Measurements from ENCODE around the gene ATP2C2. TPM values are rescaled to one million over a fixed set of nuclear protein-coding genes. Genes with fewer than 3 reads are reported as not detected.
"Not testable (repeated sequence)": the region's sequence is repeated elsewhere in the genome, so short reads cannot be mapped to it uniquely, and the experiment has no call there.

ATP2C2 gene
- polyA plus RNA-seq, 6 donors from 2014 or later = not detected

- H3K36me3 Mint-ChIP-seq = peaks cover 0 to 7% of the 10 kb centered on the region in 2 donors
- no peak for ATAC-seq (ENCODE audit: low read depth in 2 of 2)
- H3K4me3 Mint-ChIP-seq = no peak overlapping the region
- no peak for DNase-seq
- peaks cover 0 to 17% (median 14%) of the 10 kb centered on the region in 3 donors for H3K27me3 Mint-ChIP-seq
- H3K4me1 Mint-ChIP-seq = no peaks in the 10 kb centered on the region
- H3K27ac Mint-ChIP-seq = no peak overlapping the region
- H3K9me3 Mint-ChIP-seq = peaks cover 0 to 14% (median 8%) of the 10 kb centered on the region in 7 donors
Measured at GRCh38 chr16:84330685-84331050, 37.7 kb upstream of the ATP2C2 start.

- peaks cover 0 to 24% (median 12%) of the 10 kb centered on the region in 7 donors for H3K9me3 Mint-ChIP-seq
Measured at GRCh38 chr16:84331998-84332780, 36.1 kb upstream of the ATP2C2 start.

GRCh38 chr16:84332975-84333684, 35.2 kb upstream of the ATP2C2 start:
- Mint-ChIP-seq H3K27ac (no peak overlapping the region), H3K36me3 (peaks cover 0 to 10% of the 10 kb centered on the region in 2 donors), H3K9me3 (peaks cover 4 to 29% (median 17%) of the 10 kb centered on the region in 7 donors), H3K4me3 (no peak overlapping the region), H3K4me1 (no peaks in the 10 kb centered on the region), H3K27me3 (peaks cover 0 to 11% (median 8%) of the 10 kb centered on the region in 3 donors)
- no peak for DNase-seq
- ATAC-seq (ENCODE audit: low read depth in 2 of 2) = no peak

More at GRCh38 chr16:84331998-84332780, 36.1 kb upstream of the ATP2C2 start:
- ATAC-seq (ENCODE audit: low read depth in 2 of 2) = no peak
- Mint-ChIP-seq H3K4me1 (no peaks in the 10 kb centered on the region), H3K27ac (no peak overlapping the region), H3K36me3 (peaks cover 0 to 10% of the 10 kb centered on the region in 2 donors), H3K27me3 (peaks cover 0 to 17% (median 14%) of the 10 kb centered on the region in 3 donors), H3K4me3 (no peak overlapping the region)
- no peak for DNase-seq

DNA sequence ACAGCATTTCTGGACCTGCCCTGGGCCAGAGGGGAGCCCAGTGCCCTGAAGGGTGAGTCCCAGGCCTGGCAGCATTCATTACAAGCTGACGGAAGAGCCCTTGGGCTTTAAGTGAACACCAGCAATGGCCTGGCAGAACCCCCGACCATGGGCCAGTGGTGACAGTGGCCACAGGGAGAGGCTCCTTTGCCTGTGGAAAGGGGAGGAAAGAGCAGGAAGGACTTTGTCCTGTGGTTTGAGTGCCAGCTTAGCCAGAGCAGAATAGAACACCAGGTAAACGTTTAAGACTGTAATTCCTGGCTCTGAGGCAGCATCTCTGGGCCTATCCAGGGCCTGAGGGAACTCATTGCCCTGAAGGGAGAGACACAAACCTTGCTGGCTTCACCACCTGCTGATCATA, 34.3 kb upstream of the ATP2C2 start:
- ATAC-seq (ENCODE audit: low read depth in 2 of 2) (no peak), DNase-seq (no peak)
- no peak overlapping the region for H3K4me3 Mint-ChIP-seq
- H3K36me3 Mint-ChIP-seq = peaks cover 0 to 10% of the 10 kb centered on the region in 2 donors
- peaks cover 4 to 29% (median 17%) of the 10 kb centered on the region in 7 donors for H3K9me3 Mint-ChIP-seq
- no peaks in the 10 kb centered on the region for H3K4me1 Mint-ChIP-seq
- H3K27me3 Mint-ChIP-seq = peaks cover 0 to 10% (median 8%) of the 10 kb centered on the region in 3 donors
- no peak overlapping the region for H3K27ac Mint-ChIP-seq

DNA sequence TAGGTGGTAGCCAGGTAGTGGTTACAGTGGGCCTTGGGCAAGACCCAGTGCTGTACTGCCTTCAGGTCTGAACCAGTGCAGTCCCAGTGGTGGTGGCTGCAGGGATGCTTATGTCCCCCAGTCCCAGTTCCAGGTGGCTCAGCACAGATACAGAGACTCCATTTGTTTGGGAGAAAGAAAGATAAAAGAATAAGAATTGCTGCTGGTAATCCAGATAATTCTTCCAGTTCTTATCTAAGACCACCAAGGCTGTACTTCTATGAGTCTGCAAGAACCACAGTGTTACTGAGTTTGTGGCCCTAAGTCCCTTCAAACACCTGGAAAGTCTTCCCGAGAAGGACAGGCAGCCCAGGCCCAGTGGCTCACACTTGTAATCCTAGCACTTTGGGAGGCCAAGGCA, 33.9 kb upstream of the ATP2C2 start:
- H3K27me3 Mint-ChIP-seq = peaks cover 0 to 12% (median 10%) of the 10 kb centered on the region in 3 donors
- H3K27ac Mint-ChIP-seq = no peak overlapping the region
- peaks cover 4 to 29% (median 17%) of the 10 kb centered on the region in 7 donors for H3K9me3 Mint-ChIP-seq
- H3K4me3 Mint-ChIP-seq = peak overlapping the region in 1 of 8 donors; percentile 5
- no peak for ATAC-seq (ENCODE audit: low read depth in 2 of 2)
- no peaks in the 10 kb centered on the region for H3K4me1 Mint-ChIP-seq
- H3K36me3 Mint-ChIP-seq = peaks cover 0 to 10% of the 10 kb centered on the region in 2 donors
- no peak for DNase-seq

GRCh38 chr16:84337236-84337635, 31.1 kb upstream of the ATP2C2 start:
- peak overlapping the region in 1 of 6 donors; percentile 28 for H3K27ac Mint-ChIP-seq
- not testable (repeated sequence) for ATAC-seq (ENCODE audit: low read depth in 2 of 2); H3K36me3 Mint-ChIP-seq; DNase-seq; H3K4me1 Mint-ChIP-seq; H3K4me3 Mint-ChIP-seq
- peaks cover 4 to 29% (median 17%) of the 10 kb centered on the region in 7 donors for H3K9me3 Mint-ChIP-seq
- peaks cover 0 to 12% (median 0%) of the 10 kb centered on the region in 3 donors for H3K27me3 Mint-ChIP-seq

DNA sequence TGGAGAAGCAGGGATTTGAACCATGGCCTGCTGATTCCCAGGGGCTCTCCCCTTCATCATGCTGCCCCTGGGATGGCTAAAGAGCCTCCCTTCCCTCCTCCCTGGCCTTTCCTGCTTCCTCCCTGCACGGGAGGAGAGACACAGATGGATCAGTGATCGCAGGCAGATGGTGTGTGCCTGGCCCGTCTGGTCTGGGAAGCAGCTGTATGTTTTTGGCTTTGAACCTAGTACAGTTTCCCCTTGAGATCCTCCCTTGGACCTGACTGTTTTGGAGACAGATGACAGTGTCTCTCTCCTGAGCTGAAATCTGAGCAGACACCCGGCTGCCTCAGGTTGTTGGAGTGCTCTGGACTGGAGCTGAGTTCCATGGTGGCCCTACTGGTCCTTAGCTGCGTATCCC, 29.0 kb upstream of the ATP2C2 start:
- Mint-ChIP-seq H3K4me3 (no peak overlapping the region), H3K27me3 (peaks cover 0 to 6% (median 5%) of the 10 kb centered on the region in 3 donors), H3K9me3 (peaks cover 4 to 27% (median 17%) of the 10 kb centered on the region in 7 donors), H3K27ac (peak overlapping the region in 1 of 6 donors; percentile 89), H3K4me1 (no peaks in the 10 kb centered on the region), H3K36me3 (peaks cover 0 to 10% of the 10 kb centered on the region in 2 donors)
- DNase-seq (no peak), ATAC-seq (ENCODE audit: low read depth in 2 of 2) (no peak)

DNA sequence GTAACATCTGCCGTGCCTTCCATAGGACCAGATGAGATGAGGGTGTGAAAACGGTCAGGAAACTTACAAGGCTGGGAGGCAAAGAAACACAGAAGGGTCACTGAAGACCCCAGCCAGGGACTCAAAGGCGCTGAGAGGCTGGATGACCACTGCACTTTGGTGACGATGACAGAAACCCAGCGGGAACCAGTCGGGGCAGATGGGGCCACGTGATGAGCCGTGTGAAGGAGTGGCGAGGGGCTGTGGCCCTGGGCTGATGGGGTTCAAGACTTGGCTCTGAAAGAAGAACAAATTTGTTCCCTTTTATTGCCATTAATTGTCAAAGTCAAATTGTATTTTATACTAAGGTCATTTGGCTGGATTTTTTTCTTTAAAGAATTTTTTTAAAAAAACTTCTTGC, 28.6 kb upstream of the ATP2C2 start:
- H3K4me3 Mint-ChIP-seq = no peak overlapping the region
- ATAC-seq (ENCODE audit: low read depth in 2 of 2) (no peak), DNase-seq (no peak)
- peaks cover 4 to 25% (median 17%) of the 10 kb centered on the region in 7 donors for H3K9me3 Mint-ChIP-seq
- H3K27me3 Mint-ChIP-seq = peaks cover 0 to 8% (median 6%) of the 10 kb centered on the region in 3 donors
- H3K27ac Mint-ChIP-seq = peak overlapping the region in 2 of 6 donors; percentile 50 to 89
- H3K36me3 Mint-ChIP-seq = peaks cover 0 to 10% of the 10 kb centered on the region in 2 donors
- no peaks in the 10 kb centered on the region for H3K4me1 Mint-ChIP-seq

DNA sequence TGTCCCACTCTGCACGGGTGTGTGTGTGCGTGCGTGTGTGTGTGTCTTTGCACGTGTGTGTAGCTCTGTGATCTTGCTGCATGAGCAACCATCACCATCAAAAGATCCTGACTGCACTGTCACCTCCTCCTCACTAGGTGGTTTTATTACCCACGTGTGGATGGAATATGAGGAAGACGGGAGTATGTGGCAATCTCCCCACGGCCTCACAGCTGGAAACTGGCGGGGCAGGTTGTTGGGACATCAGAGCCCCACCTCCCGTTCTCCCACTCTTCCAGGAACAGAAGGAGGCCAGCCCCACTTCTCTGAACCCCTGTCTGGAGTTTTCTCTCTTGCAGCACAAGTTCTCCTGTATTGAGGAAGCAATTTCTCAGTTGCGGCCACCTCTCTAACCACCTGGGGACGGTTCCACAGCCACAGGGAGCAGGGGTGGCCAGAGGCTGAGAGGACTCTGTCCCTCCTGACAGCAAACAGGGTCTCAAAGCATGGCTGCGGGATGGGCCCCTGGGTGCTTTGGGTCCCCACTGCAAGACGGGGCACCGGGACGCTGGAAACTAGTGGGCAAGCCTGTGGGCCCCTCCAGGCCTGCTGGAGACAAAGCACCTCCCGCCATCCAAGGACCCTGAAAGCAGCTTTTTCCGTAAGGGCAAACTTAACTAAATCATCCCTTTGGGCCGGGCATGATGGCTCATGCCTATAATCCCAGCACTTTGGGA, 27.9 kb upstream of the ATP2C2 start:
- H3K4me1 Mint-ChIP-seq = no peaks in the 10 kb centered on the region
- H3K4me3 Mint-ChIP-seq = no peak overlapping the region
- H3K27ac Mint-ChIP-seq = no peak overlapping the region
- peaks cover 0 to 5% of the 10 kb centered on the region in 2 donors for H3K36me3 Mint-ChIP-seq
- peaks cover 4 to 18% (median 16%) of the 10 kb centered on the region in 7 donors for H3K9me3 Mint-ChIP-seq
- no peak for DNase-seq
- no peak for ATAC-seq (ENCODE audit: low read depth in 2 of 2)
- H3K27me3 Mint-ChIP-seq = peaks cover 0 to 8% (median 6%) of the 10 kb centered on the region in 3 donors

- Mint-ChIP-seq H3K4me3 (peak overlapping the region in 1 of 8 donors; percentile 66), H3K9me3 (peaks cover 4 to 10% (median 8%) of the 10 kb centered on the region in 7 donors), H3K27ac (peak overlapping the region in 1 of 6 donors; percentile 79), H3K27me3 (peaks cover 2 to 12% (median 9%) of the 10 kb centered on the region in 3 donors), H3K36me3 (no peaks in the 10 kb centered on the region), H3K4me1 (no peaks in the 10 kb centered on the region)
- ATAC-seq (ENCODE audit: low read depth in 2 of 2) (no peak), DNase-seq (no peak)
Measured at GRCh38 chr16:84341528-84342295, 26.6 kb upstream of the ATP2C2 start.

- H3K9me3 Mint-ChIP-seq; H3K36me3 Mint-ChIP-seq; H3K4me3 Mint-ChIP-seq; ATAC-seq (ENCODE audit: low read depth in 2 of 2); H3K27ac Mint-ChIP-seq; H3K4me1 Mint-ChIP-seq; DNase-seq: not testable (repeated sequence)
- H3K27me3 Mint-ChIP-seq = peaks cover 4 to 18% (median 13%) of the 10 kb centered on the region in 3 donors
Measured at GRCh38 chr16:84343800-84344199, 24.5 kb upstream of the ATP2C2 start.

- peaks cover 0 to 3% (median 0%) of the 10 kb centered on the region in 7 donors for H3K9me3 Mint-ChIP-seq
- peaks cover 4 to 19% (median 16%) of the 10 kb centered on the region in 3 donors for H3K27me3 Mint-ChIP-seq
- H3K4me1 Mint-ChIP-seq = no peaks in the 10 kb centered on the region
- no peak overlapping the region for H3K4me3 Mint-ChIP-seq
- no peak overlapping the region for H3K27ac Mint-ChIP-seq
- H3K36me3 Mint-ChIP-seq = no peaks in the 10 kb centered on the region
- DNase-seq (no peak), ATAC-seq (ENCODE audit: low read depth in 2 of 2) (no peak)
Measured at GRCh38 chr16:84344781-84345180, 23.6 kb upstream of the ATP2C2 start.

Data from naive B cell (primary cell).